NCI-H2227 (cell line): ENCODE measurements around the gene MRTFB.

Source experiments
- DNase-seq: peaks from one replicate; lab custom pipeline; 2025; ENCODE audit not compliant: unreplicated experiment; lab: John Stamatoyannopoulos, UW

MRTFB gene

DNA sequence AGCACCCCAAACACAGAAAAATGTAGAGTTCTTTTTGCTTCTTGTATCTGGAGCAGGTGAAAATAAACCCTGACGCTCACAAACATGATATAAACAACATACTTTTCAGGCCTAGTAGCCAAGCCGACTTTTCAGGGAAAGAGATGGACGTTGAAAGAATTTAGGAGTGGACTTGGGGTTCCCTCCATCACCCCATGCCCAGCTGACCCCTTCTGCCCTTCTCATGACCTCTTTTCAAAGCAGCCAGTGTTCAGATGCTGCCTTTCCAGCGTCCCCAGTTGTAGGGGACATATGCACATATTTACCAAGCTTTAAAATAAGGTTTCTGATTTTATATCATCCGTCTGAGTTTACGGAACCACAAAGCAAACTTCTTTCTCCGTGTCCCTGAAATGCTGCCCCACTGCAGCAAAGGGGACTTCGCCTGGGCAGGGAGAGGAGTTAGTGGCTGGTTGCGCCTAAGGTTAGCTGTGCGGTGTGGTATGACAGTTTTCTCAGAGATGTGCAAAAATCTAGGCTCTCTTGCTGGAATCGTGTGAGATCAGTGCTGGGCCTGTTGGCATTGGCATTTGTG lies 235.5 kb downstream of the MRTFB start:
- no peak for DNase-seq

GRCh38 chr16:14307059-14307526 lies 236.0 kb downstream of the MRTFB start:
- no peak for DNase-seq

GRCh38 chr16:14307527-14308367 lies 236.6 kb downstream of the MRTFB start:
- no peak for DNase-seq

GRCh38 chr16:14308368-14308723 lies 237.2 kb downstream of the MRTFB start:
- DNase-seq, result no peak

- no peak for DNase-seq
Observed at GRCh38 chr16:14309001-14309886, 238.1 kb downstream of the MRTFB start.

GRCh38 chr16:14309906-14310305 lies 238.8 kb downstream of the MRTFB start:
- DNase-seq, result no peak

GRCh38 chr16:14310519-14310991 lies 239.4 kb downstream of the MRTFB start:
- DNase-seq, result no peak

GRCh38 chr16:14314116-14314515 lies 243.0 kb downstream of the MRTFB start:
- no peak for DNase-seq

GRCh38 chr16:14315683-14316320 lies 244.7 kb downstream of the MRTFB start:
- DNase-seq, result no peak
